GM18951 (cell line): ENCODE data around the gene ABCC6.
"Not testable (repeated sequence)": the region's sequence is repeated elsewhere in the genome, so short reads cannot be mapped to it uniquely, and the experiment has no call there.

Source experiments
- in situ Hi-C: fragments of 300-500 bp; cut with MboI; formaldehyde crosslinking; loops from one replicate; pipeline ENCODE4 v1.12.0; 2022; ENCODE audit warnings: low sequenced_read_pairs, mixed read lengths, inconsistent platforms; ENCODE audit not compliant: unreplicated experiment

The ABCC6 gene

GRCh38 chr16:16232692-16233061 is 9.4 kb upstream of the ABCC6 start:
- in situ Hi-C loops: not testable (repeated sequence)

- in situ Hi-C loops: not testable (repeated sequence)
Measured at GRCh38 chr16:16223662-16224241, 458 bp upstream of the ABCC6 start.

- in situ Hi-C loops: not testable (repeated sequence)
Measured at GRCh38 chr16:16221382-16221781, 1.9 kb downstream of the ABCC6 start.

- in situ Hi-C loops: not testable (repeated sequence)
Measured at GRCh38 chr16:16220449-16220848, 2.8 kb downstream of the ABCC6 start.

- in situ Hi-C loops: not testable (repeated sequence)
Measured at GRCh38 chr16:16218787-16219186, 4.5 kb downstream of the ABCC6 start.

- in situ Hi-C loops: not testable (repeated sequence)
Measured at GRCh38 chr16:16218349-16218748, 4.9 kb downstream of the ABCC6 start.

- in situ Hi-C loops: not testable (repeated sequence)
Measured at GRCh38 chr16:16213863-16214293, 9.4 kb downstream of the ABCC6 start.

GRCh38 chr16:16211404-16211803 is 11.9 kb downstream of the ABCC6 start:
- in situ Hi-C loops: not testable (repeated sequence)

GRCh38 chr16:16208461-16208860 is 14.8 kb downstream of the ABCC6 start:
- in situ Hi-C loops: not testable (repeated sequence)

- in situ Hi-C loops: not testable (repeated sequence)
Measured at GRCh38 chr16:16207787-16208334, 15.4 kb downstream of the ABCC6 start.

- in situ Hi-C loops: not testable (repeated sequence)
Measured at GRCh38 chr16:16207097-16207786, 16.1 kb downstream of the ABCC6 start.

- in situ Hi-C loops: not testable (repeated sequence)
Measured at GRCh38 chr16:16205864-16206263, 17.4 kb downstream of the ABCC6 start.

- in situ Hi-C loops: not testable (repeated sequence)
Measured at GRCh38 chr16:16204552-16204951, 18.7 kb downstream of the ABCC6 start.

- in situ Hi-C loops: not testable (repeated sequence)
Measured at GRCh38 chr16:16203494-16203893, 19.8 kb downstream of the ABCC6 start.

- in situ Hi-C loops: not testable (repeated sequence)
Measured at GRCh38 chr16:16202400-16203143, 20.7 kb downstream of the ABCC6 start.

- in situ Hi-C loops: not testable (repeated sequence)
Measured at GRCh38 chr16:16201880-16202279, 21.4 kb downstream of the ABCC6 start.

GRCh38 chr16:16200391-16200790 is 22.9 kb downstream of the ABCC6 start:
- in situ Hi-C loops: not testable (repeated sequence)

- in situ Hi-C loops: not testable (repeated sequence)
Measured at GRCh38 chr16:16199428-16199827, 23.9 kb downstream of the ABCC6 start.
